ENCODE data around the gene EPHA5. TPM values are rescaled to one million over a fixed set of nuclear protein-coding genes. Genes with fewer than 3 reads are reported as not detected.

Gene EPHA5
- total RNA-seq, 1 donor from 2014 or later = 0.04 TPM

DNA sequence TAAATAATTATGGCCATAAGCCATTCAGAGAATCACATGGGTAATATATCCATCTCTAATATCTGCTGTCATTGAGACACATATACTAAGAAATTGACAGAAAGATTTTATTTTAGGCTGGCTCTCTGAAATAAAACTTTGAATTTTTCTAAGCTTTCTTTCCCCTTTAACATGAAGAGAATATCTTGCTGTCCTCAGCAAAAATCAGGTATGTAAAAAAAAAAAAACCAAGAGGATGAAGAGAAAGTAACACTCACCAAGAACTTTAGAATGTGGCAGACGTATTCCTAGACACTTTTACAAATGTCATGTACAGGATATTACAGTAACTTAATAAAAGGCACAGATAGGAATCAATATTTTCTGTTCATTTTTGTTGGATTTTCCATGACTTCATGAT, 65.8 kb downstream of the EPHA5 start:
- TF ChIP-seq, protein P1, sequence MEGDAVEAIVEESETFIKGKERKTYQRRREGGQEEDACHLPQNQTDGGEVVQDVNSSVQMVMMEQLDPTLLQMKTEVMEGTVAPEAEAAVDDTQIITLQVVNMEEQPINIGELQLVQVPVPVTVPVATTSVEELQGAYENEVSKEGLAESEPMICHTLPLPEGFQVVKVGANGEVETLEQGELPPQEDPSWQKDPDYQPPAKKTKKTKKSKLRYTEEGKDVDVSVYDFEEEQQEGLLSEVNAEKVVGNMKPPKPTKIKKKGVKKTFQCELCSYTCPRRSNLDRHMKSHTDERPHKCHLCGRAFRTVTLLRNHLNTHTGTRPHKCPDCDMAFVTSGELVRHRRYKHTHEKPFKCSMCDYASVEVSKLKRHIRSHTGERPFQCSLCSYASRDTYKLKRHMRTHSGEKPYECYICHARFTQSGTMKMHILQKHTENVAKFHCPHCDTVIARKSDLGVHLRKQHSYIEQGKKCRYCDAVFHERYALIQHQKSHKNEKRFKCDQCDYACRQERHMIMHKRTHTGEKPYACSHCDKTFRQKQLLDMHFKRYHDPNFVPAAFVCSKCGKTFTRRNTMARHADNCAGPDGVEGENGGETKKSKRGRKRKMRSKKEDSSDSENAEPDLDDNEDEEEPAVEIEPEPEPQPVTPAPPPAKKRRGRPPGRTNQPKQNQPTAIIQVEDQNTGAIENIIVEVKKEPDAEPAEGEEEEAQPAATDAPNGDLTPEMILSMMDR (IDR thresholded peaks at IDR 0.05; ENCODE audit: insufficient read depth, low read length, poor library complexity, severe bottlenecking) = no peak
- no peak for DNase-seq (ENCODE audit: low read depth)
- Histone ChIP-seq H3K4me3 (ENCODE audit: low read depth, low read length) (no peak overlapping the region), H3K27me3 (ENCODE audit: control insufficient read depth, insufficient read depth, low read length) (no peaks in the 10 kb centered on the region), H3K36me3 (ENCODE audit: control insufficient read depth, insufficient read depth, low read length) (no peaks in the 10 kb centered on the region)

DNA sequence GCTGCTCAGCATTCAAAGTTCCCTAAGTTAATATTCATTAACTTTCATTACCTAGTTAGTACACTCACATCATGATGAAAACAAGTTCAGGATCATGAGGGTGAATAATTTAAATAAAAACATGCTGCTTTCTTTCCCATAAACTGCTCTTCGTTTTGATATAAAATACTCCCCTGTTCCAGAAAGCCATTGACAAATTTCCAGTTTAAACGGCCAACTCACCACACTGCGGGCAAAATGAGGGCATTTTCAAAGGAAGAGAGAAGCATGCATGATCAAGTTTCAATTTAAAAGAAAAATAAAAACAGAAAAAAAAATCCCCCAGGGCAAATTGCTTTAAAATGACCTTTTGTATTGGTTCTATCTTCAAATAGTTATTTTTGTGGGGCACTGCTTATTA, 69.6 kb downstream of the EPHA5 start:
- TF ChIP-seq, protein P1 (IDR thresholded peaks at IDR 0.05; ENCODE audit: insufficient read depth, low read length, poor library complexity, severe bottlenecking) = no peak
- DNase-seq (ENCODE audit: low read depth) = no peak

DNA sequence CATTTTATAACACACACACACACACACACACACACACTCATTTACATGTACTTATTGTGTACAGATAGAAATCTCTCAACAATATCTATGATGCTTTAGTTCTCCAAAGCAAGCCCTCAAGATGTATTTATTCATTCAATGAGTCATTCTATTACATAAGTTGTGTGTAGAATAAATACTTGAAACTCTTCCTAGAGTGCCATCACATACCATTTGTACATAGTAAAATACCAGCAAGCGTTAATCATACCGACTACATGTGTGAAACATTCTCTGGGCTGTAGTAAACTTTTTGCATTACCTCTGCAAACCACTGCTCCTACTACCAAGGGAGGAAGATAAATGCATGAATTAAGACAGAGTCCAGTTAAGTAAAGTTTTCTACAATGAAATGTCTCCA, 70.9 kb downstream of the EPHA5 start:
- Histone ChIP-seq H3K36me3 (ENCODE audit: control insufficient read depth, insufficient read depth, low read length) (no peaks in the 10 kb centered on the region), H3K4me3 (ENCODE audit: low read depth, low read length) (no peak overlapping the region), H3K27me3 (ENCODE audit: control insufficient read depth, insufficient read depth, low read length) (no peaks in the 10 kb centered on the region)
- TF ChIP-seq, protein P1 (IDR thresholded peaks at IDR 0.05; ENCODE audit: insufficient read depth, low read length, poor library complexity, severe bottlenecking) = no peak
- DNase-seq (ENCODE audit: low read depth) = no peak

More for the DNA sequence above, 69.6 kb downstream of the EPHA5 start:
- H3K36me3 ChIP-seq (ENCODE audit: control insufficient read depth, insufficient read depth, low read length) = no peaks in the 10 kb centered on the region
- no peaks in the 10 kb centered on the region for H3K27me3 ChIP-seq (ENCODE audit: control insufficient read depth, insufficient read depth, low read length)
- no peak overlapping the region for H3K4me3 ChIP-seq (ENCODE audit: low read depth, low read length)

DNA sequence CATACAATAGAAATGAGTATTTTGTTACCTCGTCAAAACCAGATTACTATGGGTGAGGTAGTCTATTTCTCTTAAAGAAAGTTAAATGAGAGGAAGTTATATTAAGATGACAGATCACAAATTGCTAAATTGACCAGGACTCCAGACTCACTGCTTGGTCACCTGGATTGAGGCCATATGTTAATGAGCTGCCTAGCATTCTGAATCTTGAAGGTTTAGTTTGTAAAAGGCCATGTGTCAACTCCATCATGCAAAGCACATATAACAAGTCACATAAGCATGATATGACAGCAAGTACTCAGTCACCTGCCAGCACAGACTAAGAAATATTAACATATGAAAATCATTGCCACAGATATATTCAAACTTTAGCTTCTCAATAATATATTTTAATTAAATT, 72.6 kb downstream of the EPHA5 start:
- TF ChIP-seq, protein P1 (IDR thresholded peaks at IDR 0.05; ENCODE audit: insufficient read depth, low read length, poor library complexity, severe bottlenecking) = no peak
- H3K4me3 ChIP-seq (ENCODE audit: low read depth, low read length) = no peak overlapping the region
- DNase-seq (ENCODE audit: low read depth) = no peak
- H3K27me3 ChIP-seq (ENCODE audit: control insufficient read depth, insufficient read depth, low read length) = no peaks in the 10 kb centered on the region
- H3K36me3 ChIP-seq (ENCODE audit: control insufficient read depth, insufficient read depth, low read length) = no peaks in the 10 kb centered on the region

DNA sequence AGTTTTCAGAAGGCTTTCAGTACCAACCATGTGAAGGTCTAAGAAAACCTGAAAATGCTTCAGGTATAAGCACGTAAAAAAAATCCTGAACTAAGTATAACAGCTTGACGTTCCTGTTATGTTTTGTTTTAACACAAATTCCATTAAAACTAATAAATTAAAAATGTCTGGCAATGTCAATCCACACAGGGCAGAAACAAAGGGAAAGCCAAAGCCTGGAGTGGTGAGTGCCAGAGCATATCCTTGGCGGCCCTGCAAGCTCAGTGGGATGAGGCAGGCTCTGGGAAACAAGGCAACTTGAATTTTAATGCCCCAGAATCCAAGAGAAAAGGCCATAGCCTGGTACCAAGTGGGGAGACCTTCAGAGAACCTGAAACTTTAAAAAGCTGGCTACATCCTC, 78.2 kb downstream of the EPHA5 start:
- H3K4me3 ChIP-seq (ENCODE audit: low read depth, low read length) = no peak overlapping the region
- no peaks in the 10 kb centered on the region for H3K36me3 ChIP-seq (ENCODE audit: control insufficient read depth, insufficient read depth, low read length)
- DNase-seq (ENCODE audit: low read depth) = no peak
- TF ChIP-seq, protein P1 (IDR thresholded peaks at IDR 0.05; ENCODE audit: insufficient read depth, low read length, poor library complexity, severe bottlenecking) = no peak
- H3K27me3 ChIP-seq (ENCODE audit: control insufficient read depth, insufficient read depth, low read length) = no peaks in the 10 kb centered on the region

DNA sequence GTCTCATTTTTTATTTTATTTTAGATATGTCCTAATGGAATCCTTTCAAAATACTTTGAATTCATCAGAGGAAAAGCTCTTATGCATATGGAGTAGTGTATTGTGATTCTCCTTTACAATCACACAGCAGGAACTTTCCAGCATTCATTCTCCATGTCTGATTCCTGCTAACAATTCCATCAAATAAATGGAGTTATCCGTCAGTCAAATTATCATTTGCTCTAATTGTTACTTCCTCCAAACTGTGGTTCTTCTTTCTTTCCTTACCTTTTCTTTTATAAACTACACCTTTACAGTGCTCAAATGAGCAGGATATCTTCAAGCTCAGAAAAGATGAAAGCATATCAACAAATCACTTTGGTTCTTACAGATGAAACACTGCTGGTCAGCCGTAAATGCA, 80.4 kb downstream of the EPHA5 start:
- no peak for DNase-seq (ENCODE audit: low read depth)
- no peaks in the 10 kb centered on the region for H3K27me3 ChIP-seq (ENCODE audit: control insufficient read depth, insufficient read depth, low read length)
- TF ChIP-seq, protein P1 (IDR thresholded peaks at IDR 0.05; ENCODE audit: insufficient read depth, low read length, poor library complexity, severe bottlenecking) = no peak
- no peak overlapping the region for H3K4me3 ChIP-seq (ENCODE audit: low read depth, low read length)
- no peaks in the 10 kb centered on the region for H3K36me3 ChIP-seq (ENCODE audit: control insufficient read depth, insufficient read depth, low read length)
